ENCODE data around the gene FAM20C. TPM values are rescaled to one million over a fixed set of nuclear protein-coding genes. Genes with fewer than 3 reads are reported as not detected.

The FAM20C gene
- total and polyA plus RNA-seq, 10 of the 15 experiments (the other 5 are each of a cell fraction or from before 2014, with no cell fraction given): 0.44 TPM; not detected in 9

DNA sequence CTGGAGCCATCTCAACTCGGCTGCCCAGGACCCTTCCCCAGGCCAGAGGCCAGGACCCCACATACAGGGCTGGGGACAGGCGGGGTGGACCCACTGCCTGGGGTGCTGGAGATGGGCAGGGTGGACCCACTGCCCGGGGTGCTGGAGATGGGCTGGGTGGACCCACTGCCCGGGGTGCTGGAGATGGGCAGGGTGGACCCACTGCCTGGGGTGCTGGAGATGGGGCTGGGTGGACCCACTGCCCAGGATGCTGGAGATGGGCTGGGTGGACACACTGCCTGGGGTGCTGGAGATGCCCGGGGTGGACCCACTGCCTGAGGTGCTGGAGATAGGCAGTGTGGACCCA is 65.2 kb downstream of the FAM20C start:
- TF ChIP-seq, protein P1, sequence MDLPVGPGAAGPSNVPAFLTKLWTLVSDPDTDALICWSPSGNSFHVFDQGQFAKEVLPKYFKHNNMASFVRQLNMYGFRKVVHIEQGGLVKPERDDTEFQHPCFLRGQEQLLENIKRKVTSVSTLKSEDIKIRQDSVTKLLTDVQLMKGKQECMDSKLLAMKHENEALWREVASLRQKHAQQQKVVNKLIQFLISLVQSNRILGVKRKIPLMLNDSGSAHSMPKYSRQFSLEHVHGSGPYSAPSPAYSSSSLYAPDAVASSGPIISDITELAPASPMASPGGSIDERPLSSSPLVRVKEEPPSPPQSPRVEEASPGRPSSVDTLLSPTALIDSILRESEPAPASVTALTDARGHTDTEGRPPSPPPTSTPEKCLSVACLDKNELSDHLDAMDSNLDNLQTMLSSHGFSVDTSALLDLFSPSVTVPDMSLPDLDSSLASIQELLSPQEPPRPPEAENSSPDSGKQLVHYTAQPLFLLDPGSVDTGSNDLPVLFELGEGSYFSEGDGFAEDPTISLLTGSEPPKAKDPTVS (IDR thresholded peaks at IDR 0.05; ENCODE audit: low read depth, low read length): no peak
- TF ChIP-seq ZNF207 (IDR thresholded peaks at IDR 0.05; ENCODE audit: borderline replicate concordance): no peak
- TF ChIP-seq NRF1 (conservative IDR thresholded peaks at IDR 0.05; ENCODE audit: low read depth, low read length): no peak
- no peak for TF ChIP-seq PAX5 (IDR thresholded peaks at IDR 0.05; ENCODE audit: borderline replicate concordance, low read depth, low read length)
- no peak for TF ChIP-seq RCOR1 (conservative IDR thresholded peaks at IDR 0.05; ENCODE audit: low read depth, low read length)
- TF ChIP-seq MXI1 (IDR thresholded peaks at IDR 0.05; ENCODE audit: low read depth, low read length): no peak
- no peak for TF ChIP-seq HDAC2 (IDR thresholded peaks at IDR 0.05)
- no peak for TF ChIP-seq TCF12 (IDR thresholded peaks at IDR 0.05; ENCODE audit: low read depth, low read length)
- TF ChIP-seq ESRRA (IDR thresholded peaks at IDR 0.05; ENCODE audit: low read length): no peak
- TF ChIP-seq GABPA (IDR thresholded peaks at IDR 0.05; ENCODE audit: low read depth): no peak
- no peak for TF ChIP-seq ZBTB4 (CRISPR knock-in tag; IDR thresholded peaks at IDR 0.05)
- TF ChIP-seq BCL11A (IDR thresholded peaks at IDR 0.05; ENCODE audit: low read depth, low read length): no peak
- TF ChIP-seq ZNF592 (IDR thresholded peaks at IDR 0.05): no peak
- no peak for TF ChIP-seq MTA2 (IDR thresholded peaks at IDR 0.05; ENCODE audit: low read depth)
- TF ChIP-seq SMAD1 (IDR thresholded peaks at IDR 0.05; ENCODE audit: low read depth, partially characterized antibody): no peak
- TF ChIP-seq IRF5 (IDR thresholded peaks at IDR 0.05; ENCODE audit: borderline replicate concordance): no peak
- no peak for TF ChIP-seq YBX1 (IDR thresholded peaks at IDR 0.05)
- no peak overlapping the region for H3K27ac ChIP-seq (ENCODE audit: control insufficient read depth, insufficient read depth)
- no TSS peak for BruUV-seq (replicated peaks)
- no peak for ATAC-seq
- DNase-seq (ENCODE audit: low read depth, low spot score): no peak
- no peak overlapping the region for H3K4me2 ChIP-seq (ENCODE audit: control insufficient read depth, insufficient read depth)
- intact Hi-C loops (cut with micrococcal nuclease; ENCODE audit: unreplicated experiment) (no loop called here), in situ Hi-C loops (cut with MboI) (no loop called here)
- no peak for FAIRE-seq
- WGBS (ENCODE audit: insufficient coverage, insufficient replicate concordance, low lambda C conversion rate, missing lambda C conversion rate): 32% methylated on average over 5 of the region's 5 CpGs
- no peaks in the 10 kb centered on the region; the same call in 2 of the 3 replicates for H3K9me3 ChIP-seq (replicated peaks; ENCODE audit: control insufficient read depth, insufficient read depth, low read length)
- H3K27me3 ChIP-seq (replicated peaks in 1 of 2; ENCODE audit: control insufficient read depth in 2 of 2, insufficient read depth in 2 of 2, low read length in 1 of 2): no peaks in the 10 kb centered on the region
- ChIA-PET RAD21 (ENCODE audit: unreplicated experiment) (no interaction called here), SMC1A (ENCODE audit: uncharacterized antibody, unreplicated experiment) (no interaction called here), CTCF (no interaction called here), POLR2A (no interaction called here)
- H2AFZ ChIP-seq (ENCODE audit: control insufficient read depth, low read depth, low read length): no peak overlapping the region
- H3K9ac ChIP-seq (ENCODE audit: control insufficient read depth, insufficient read depth, low read length): no peak overlapping the region
- H3K4me1 ChIP-seq (ENCODE audit: control insufficient read depth, insufficient read depth, low read length): no peaks in the 10 kb centered on the region
- H3K79me2 ChIP-seq (ENCODE audit: control insufficient read depth, insufficient read depth, low read length): no peaks in the 10 kb centered on the region
- no peaks in the 10 kb centered on the region for H4K20me1 ChIP-seq (ENCODE audit: control insufficient read depth, insufficient read depth)
- H3K4me3 ChIP-seq: no peak overlapping the region
- H3K36me3 ChIP-seq (ENCODE audit: control insufficient read depth in 2 of 2, insufficient read depth in 2 of 2, low read length in 1 of 2): no peaks in the 10 kb centered on the region
